HG02623 (cell line): ENCODE measurements around the gene MAP3K20.
"Not testable (repeated sequence)": the region's sequence is repeated elsewhere in the genome, so short reads cannot be mapped to it uniquely, and the experiment has no call there.

Source experiments
- ATAC-seq: cut with Tn5 transposase; IDR thresholded peaks from one replicate; pipeline ENCODE4 v1.9.1; 2021; ENCODE audit warnings: moderate library complexity; ENCODE audit not compliant: unreplicated experiment

The MAP3K20 gene

GRCh38 chr2:173118395-173118794 lies 42.7 kb downstream of the MAP3K20 start:
- no peak for ATAC-seq

- no peak for ATAC-seq
These were observed 43.6 kb downstream of the MAP3K20 start for GRCh38 chr2:173119069-173119807.

DNA sequence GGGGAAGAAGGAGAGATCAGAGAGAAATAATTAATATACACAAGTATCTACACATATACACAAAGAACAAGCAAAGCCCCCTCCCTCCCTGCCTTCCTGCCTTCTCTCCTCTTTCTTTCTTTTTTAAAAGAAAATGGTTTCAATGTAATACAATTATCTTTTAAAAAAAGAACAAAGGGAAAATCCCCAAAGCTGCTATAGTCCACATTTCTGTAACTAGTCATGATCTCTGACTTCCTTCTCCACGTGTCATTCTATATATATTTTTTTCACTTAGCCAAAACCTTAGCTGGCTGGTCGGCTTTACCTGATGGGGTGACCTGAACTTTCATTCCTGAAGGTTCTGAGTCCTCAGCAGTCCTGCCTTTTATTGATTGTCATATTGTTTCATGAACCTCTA lies 44.3 kb downstream of the MAP3K20 start:
- ATAC-seq: no peak

- no peak for ATAC-seq
These were observed 47.3 kb downstream of the MAP3K20 start for GRCh38 chr2:173122936-173123335.

DNA sequence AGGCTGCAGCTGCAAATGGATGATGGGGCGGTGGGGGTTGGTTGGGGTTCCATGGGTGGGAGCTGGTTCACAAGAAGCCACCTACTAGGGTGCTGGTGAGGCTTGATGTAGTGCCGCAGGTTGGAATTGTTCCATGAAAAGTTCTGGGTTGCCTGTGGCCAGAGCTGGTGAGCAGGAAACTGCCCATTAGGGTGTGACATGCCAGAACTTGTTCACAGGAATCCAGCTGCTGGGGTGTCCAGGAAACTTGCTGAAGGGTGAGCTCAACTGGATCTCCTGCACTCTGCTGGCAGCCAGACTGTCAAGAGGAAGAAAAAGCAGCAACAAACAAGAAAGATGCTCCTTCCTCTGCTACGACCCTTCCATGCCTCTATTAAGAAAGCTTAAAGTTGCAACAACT lies 48.8 kb downstream of the MAP3K20 start:
- no peak for ATAC-seq

DNA sequence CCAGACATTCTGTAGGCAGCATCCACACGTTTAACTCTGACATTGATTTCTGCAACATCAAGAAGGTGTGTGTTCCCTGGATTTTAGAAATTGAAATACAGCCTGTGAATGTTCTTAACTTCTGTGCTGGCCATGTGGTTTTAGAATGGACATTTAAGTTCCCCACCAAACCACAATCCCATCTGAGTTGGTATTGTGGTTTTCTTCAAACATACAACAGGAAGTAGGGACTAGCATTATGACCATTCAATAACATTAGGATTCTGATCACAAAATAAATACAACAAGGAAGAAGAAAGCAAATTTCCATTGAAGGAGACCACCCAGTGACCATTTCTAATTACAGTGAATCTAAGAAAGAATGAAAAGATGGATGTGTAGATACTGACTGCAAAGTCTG lies 51.2 kb downstream of the MAP3K20 start:
- no peak for ATAC-seq

DNA sequence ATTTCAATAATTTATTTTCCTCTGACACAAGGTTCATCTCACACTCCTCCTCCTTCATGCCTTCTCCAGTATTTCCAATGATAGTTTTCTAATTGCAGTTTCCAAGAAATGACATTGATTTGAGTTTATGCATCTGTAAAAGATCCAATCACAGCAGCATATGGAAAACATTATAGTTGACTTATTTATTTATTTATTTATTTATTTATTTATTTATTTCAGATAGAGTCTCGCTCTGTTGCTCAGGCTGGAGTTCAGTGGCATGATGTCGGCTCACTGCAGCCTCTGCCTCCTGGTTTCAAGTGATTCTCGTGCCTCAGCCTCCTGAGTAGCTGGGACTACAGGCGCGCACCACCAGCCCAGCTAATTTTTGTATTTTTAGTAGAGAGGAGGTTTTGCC lies 52.5 kb downstream of the MAP3K20 start:
- not testable (repeated sequence) for ATAC-seq

DNA sequence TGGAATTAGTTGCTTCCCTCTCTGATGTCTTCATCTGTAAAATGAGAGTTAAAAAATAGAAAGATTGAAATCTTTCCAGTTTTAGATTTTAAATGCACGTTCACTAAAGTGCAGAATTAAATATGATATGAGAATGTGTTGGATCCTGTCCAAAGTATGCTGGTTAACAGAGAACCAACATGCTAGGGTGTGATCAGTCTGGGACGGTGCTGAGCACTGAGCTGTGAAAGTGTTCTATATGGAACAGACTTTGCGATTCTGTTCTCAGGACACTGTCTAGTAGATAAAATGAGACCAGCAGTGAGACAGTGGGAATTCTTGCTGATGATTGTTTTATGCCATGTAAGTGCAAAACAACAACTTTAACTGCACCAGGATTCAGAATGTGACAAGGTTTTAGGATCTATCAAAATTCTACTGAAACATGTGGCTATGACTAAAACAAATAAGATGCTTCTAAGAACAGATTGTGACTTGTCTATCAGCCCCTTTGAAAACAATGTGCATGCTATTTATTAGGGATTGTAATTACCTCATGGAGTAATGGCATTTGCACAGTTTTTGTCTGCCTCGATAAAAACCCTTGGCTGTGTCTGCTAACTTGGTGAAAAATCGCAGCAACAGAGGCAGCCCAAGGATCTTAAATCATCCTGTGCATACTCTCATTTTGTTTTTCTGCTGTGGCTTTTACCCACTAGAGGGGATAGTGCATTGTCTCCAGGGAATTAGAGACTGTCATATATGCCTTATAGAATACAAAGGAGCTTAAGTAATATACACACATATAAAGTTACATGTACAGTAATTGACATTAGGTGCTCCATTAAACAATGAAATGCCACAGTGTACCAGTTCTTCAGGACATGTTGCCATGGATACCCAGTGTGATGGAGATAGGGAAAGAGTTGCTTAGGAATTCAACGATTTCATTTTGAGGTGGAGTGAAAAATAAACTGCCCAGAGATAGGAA lies 55.1 kb downstream of the MAP3K20 start:
- ATAC-seq: no peak

- ATAC-seq: no peak
These were observed 56.9 kb downstream of the MAP3K20 start for GRCh38 chr2:173132531-173132930.

GRCh38 chr2:173134703-173135102 lies 59.1 kb downstream of the MAP3K20 start:
- ATAC-seq: no peak

DNA sequence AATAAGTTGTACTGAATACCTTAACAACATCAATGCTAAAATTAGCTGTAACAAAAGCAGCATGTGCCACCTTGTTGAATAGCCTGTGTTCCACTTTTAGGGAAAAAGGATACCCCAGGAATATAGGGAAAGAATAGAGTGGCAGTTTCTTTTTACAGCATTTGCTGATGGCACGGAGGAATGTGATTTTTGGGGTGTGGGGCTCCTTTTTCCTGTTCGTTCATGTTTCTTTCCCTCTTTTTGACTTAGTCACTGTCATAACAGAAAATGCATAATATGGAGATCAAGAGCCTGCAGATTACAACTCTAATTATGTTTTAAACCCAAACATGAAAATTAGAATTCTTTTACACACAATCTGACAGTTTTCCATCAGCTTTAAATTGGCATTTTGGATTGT lies 60.4 kb downstream of the MAP3K20 start:
- ATAC-seq: no peak

DNA sequence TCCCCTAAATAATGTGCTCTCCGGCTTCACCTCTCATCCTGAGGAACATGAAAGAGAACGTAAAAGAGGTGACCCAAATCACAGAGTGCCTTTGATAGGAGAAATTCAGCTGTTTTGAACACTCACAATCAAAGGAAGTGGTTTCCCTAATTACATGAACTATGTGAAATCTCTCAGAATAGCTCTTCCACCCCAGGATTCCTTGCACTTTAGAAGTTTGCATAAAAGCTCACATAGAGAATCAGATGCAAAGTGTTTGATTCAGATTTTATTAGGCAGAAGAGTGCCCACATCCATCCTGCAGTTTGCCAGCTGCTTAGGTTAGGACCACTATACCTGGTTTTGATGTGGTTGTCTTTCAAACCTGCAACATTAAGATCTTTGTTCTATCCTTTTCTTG lies 61.0 kb downstream of the MAP3K20 start:
- ATAC-seq: no peak

- no peak for ATAC-seq
These were observed 62.0 kb downstream of the MAP3K20 start for GRCh38 chr2:173137610-173138009.

DNA sequence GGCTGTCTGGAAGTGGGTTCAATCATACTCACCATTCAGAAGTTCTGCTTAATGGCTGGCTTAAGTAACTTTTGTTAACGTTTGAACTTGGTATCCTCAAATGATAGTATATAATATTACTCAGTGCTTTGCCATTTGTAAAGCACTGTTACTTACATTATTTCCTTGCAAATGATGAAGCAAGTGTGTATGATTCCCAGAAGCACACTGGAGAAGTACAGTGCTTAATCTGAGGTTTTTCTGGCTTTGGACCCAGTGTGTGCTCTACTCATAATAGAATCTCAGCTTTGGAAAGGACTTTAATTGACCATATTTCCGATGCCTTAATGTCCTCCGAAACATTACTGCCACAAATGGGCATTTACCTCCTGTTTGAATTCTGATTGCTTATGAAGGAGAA lies 63.3 kb downstream of the MAP3K20 start:
- ATAC-seq: no peak

DNA sequence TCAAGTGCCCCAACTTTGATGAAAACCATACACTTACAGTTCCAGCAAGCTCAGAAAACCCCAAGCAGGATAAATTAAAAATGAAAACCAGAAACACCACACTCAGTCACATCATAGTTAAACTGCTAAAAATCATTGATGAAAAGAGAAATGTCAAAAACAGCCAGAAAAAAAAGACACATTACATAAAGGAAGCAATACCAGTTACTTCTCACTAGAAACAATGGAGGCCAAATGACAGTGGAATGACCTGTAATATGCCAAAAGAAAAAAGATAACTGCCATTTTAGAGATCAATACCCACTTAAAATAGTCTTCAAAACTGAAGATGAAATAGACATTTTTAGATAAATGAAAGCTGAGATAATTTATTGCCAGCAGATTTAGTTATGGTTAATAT lies 66.0 kb downstream of the MAP3K20 start:
- no peak for ATAC-seq

GRCh38 chr2:173145454-173145853 lies 69.8 kb downstream of the MAP3K20 start:
- ATAC-seq: no peak

DNA sequence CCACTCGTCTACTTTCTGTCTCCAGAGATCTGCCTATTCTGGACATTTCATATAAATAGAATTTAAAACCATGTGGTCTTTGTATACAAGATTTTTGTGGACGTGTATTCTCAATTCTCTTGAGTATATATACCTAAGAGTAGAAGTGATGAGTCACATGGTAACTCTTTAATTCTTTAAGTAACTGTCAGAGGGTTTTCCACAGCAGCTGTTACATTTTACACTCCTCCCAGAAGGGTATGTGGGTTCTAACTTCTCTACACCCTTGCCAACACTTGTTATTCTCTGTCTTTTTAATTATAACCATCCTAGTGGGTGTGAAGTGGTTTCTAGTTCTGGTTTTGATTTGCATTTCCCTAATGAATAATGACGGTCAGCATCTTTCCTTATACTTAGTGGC lies 70.9 kb downstream of the MAP3K20 start:
- ATAC-seq: no peak

- no peak for ATAC-seq
These were observed 72.9 kb downstream of the MAP3K20 start for GRCh38 chr2:173148520-173148919.

GRCh38 chr2:173149491-173149890 lies 73.8 kb downstream of the MAP3K20 start:
- peak; percentile 69 for ATAC-seq

- no peak for ATAC-seq
These were observed 74.4 kb downstream of the MAP3K20 start for GRCh38 chr2:173150087-173150486.

DNA sequence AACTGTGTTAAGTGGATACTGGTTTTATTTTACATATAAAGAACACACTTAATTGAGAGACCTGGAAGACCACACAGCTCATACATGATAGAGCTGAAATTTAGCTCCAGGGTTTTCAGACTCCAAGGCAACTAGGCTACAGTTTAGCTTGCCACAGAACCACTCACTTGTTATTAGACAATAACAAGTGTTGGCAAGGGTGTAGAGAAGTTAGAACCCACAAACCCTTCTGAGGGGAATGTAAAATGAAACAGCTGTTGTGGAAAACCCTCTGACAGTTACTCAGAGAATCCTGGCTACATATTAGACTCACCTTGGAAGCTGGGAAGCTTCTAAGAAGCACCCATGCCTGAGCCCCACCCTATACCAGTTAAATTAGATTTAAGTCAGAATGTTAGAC lies 75.3 kb downstream of the MAP3K20 start:
- no peak for ATAC-seq
